ENCODE measurements around the gene PELO.

Gene PELO

GRCh38 chr5:52802974-52803336, 15.2 kb downstream of the PELO start:
- Histone ChIP-seq H3K27me3 (ENCODE audit: control insufficient read depth in 1 of 2, insufficient read depth in 2 of 2, low read length in 2 of 2) (no peaks in the 10 kb centered on the region), H3K27ac (ENCODE audit: low read depth, low read length) (peak overlapping the region; percentile 74), H3K36me3 (ENCODE audit: insufficient read depth, low read length) (no peaks in the 10 kb centered on the region), H3K9ac (ENCODE audit: low read length) (no peak overlapping the region), H3K4me1 (ENCODE audit: insufficient read depth, low read length) (peaks cover 47% of the 10 kb centered on the region), H3K9me3 (ENCODE audit: low read length) (no peaks in the 10 kb centered on the region), H3K4me3 (ENCODE audit: low read depth in 1 of 2, low read length in 2 of 2) (peak overlapping the region in 1 of 2 donors; percentile 80)

GRCh38 chr5:52804387-52804791, 16.7 kb downstream of the PELO start:
- Histone ChIP-seq H3K27ac (ENCODE audit: low read depth, low read length) (peak overlapping the region; percentile 33), H3K4me1 (ENCODE audit: insufficient read depth, low read length) (peaks cover 53% of the 10 kb centered on the region), H3K36me3 (ENCODE audit: insufficient read depth, low read length) (no peaks in the 10 kb centered on the region), H3K9me3 (ENCODE audit: low read length) (no peaks in the 10 kb centered on the region), H3K9ac (ENCODE audit: low read length) (no peak overlapping the region), H3K27me3 (ENCODE audit: control insufficient read depth in 1 of 2, insufficient read depth in 2 of 2, low read length in 2 of 2) (no peaks in the 10 kb centered on the region), H3K4me3 (ENCODE audit: low read depth in 1 of 2, low read length in 2 of 2) (peak overlapping the region; percentile 4 to 12)

GRCh38 chr5:52804981-52805380, 17.3 kb downstream of the PELO start:
- H3K27ac ChIP-seq (ENCODE audit: low read depth, low read length) = peak overlapping the region; percentile 16

GRCh38 chr5:52805615-52806014, 17.9 kb downstream of the PELO start:
- H3K9ac ChIP-seq (ENCODE audit: low read length) = no peak overlapping the region
- no peak overlapping the region for H3K4me3 ChIP-seq (ENCODE audit: low read depth in 1 of 2, low read length in 2 of 2)
- H3K4me1 ChIP-seq (ENCODE audit: insufficient read depth, low read length) = peaks cover 64% of the 10 kb centered on the region
- H3K9me3 ChIP-seq (ENCODE audit: low read length) = no peaks in the 10 kb centered on the region
- no peaks in the 10 kb centered on the region for H3K27me3 ChIP-seq (ENCODE audit: control insufficient read depth in 1 of 2, insufficient read depth in 2 of 2, low read length in 2 of 2)
- no peaks in the 10 kb centered on the region for H3K36me3 ChIP-seq (ENCODE audit: insufficient read depth, low read length)
- H3K27ac ChIP-seq (ENCODE audit: low read depth, low read length) = no peak overlapping the region

More at GRCh38 chr5:52804981-52805380, 17.3 kb downstream of the PELO start:
- H3K27me3 ChIP-seq (ENCODE audit: control insufficient read depth in 1 of 2, insufficient read depth in 2 of 2, low read length in 2 of 2) = no peaks in the 10 kb centered on the region
- H3K4me1 ChIP-seq (ENCODE audit: insufficient read depth, low read length) = peaks cover 59% of the 10 kb centered on the region
- no peak overlapping the region for H3K4me3 ChIP-seq (ENCODE audit: low read depth in 1 of 2, low read length in 2 of 2)
- no peak overlapping the region for H3K9ac ChIP-seq (ENCODE audit: low read length)
- no peaks in the 10 kb centered on the region for H3K36me3 ChIP-seq (ENCODE audit: insufficient read depth, low read length)
- no peaks in the 10 kb centered on the region for H3K9me3 ChIP-seq (ENCODE audit: low read length)

GRCh38 chr5:52807037-52807436, 19.3 kb downstream of the PELO start:
- no peak overlapping the region for H3K9ac ChIP-seq (ENCODE audit: low read length)
- H3K27me3 ChIP-seq (ENCODE audit: control insufficient read depth in 1 of 2, insufficient read depth in 2 of 2, low read length in 2 of 2) = no peaks in the 10 kb centered on the region
- H3K4me3 ChIP-seq (ENCODE audit: low read depth in 1 of 2, low read length in 2 of 2) = no peak overlapping the region
- H3K36me3 ChIP-seq (ENCODE audit: insufficient read depth, low read length) = no peaks in the 10 kb centered on the region
- peaks cover 68% of the 10 kb centered on the region for H3K4me1 ChIP-seq (ENCODE audit: insufficient read depth, low read length)
- H3K9me3 ChIP-seq (ENCODE audit: low read length) = no peaks in the 10 kb centered on the region
- peak overlapping the region; percentile 35 for H3K27ac ChIP-seq (ENCODE audit: low read depth, low read length)

- H3K4me3 ChIP-seq (ENCODE audit: low read depth in 1 of 2, low read length in 2 of 2) = no peak overlapping the region
- H3K27me3 ChIP-seq (ENCODE audit: control insufficient read depth in 1 of 2, insufficient read depth in 2 of 2, low read length in 2 of 2) = no peaks in the 10 kb centered on the region
- H3K36me3 ChIP-seq (ENCODE audit: insufficient read depth, low read length) = no peaks in the 10 kb centered on the region
- H3K4me1 ChIP-seq (ENCODE audit: insufficient read depth, low read length) = peaks cover 69% of the 10 kb centered on the region
- no peak overlapping the region for H3K9ac ChIP-seq (ENCODE audit: low read length)
- peak overlapping the region; percentile 65 for H3K27ac ChIP-seq (ENCODE audit: low read depth, low read length)
- H3K9me3 ChIP-seq (ENCODE audit: low read length) = no peaks in the 10 kb centered on the region
These were observed 20.0 kb downstream of the PELO start for GRCh38 chr5:52807723-52808122.

GRCh38 chr5:52808316-52808901, 20.7 kb downstream of the PELO start:
- H3K4me3 ChIP-seq (ENCODE audit: low read depth in 1 of 2, low read length in 2 of 2) = no peak overlapping the region

GRCh38 chr5:52809884-52810283, 22.2 kb downstream of the PELO start:
- Histone ChIP-seq H3K9ac (ENCODE audit: low read length) (no peak overlapping the region), H3K9me3 (ENCODE audit: low read length) (no peaks in the 10 kb centered on the region), H3K4me3 (ENCODE audit: low read depth in 1 of 2, low read length in 2 of 2) (no peak overlapping the region), H3K36me3 (ENCODE audit: insufficient read depth, low read length) (no peaks in the 10 kb centered on the region), H3K27me3 (ENCODE audit: control insufficient read depth in 1 of 2, insufficient read depth in 2 of 2, low read length in 2 of 2) (no peaks in the 10 kb centered on the region), H3K4me1 (ENCODE audit: insufficient read depth, low read length) (peaks cover 80% of the 10 kb centered on the region), H3K27ac (ENCODE audit: low read depth, low read length) (peak overlapping the region; percentile 12)

More at GRCh38 chr5:52808316-52808901, 20.7 kb downstream of the PELO start:
- H3K9me3 ChIP-seq (ENCODE audit: low read length) = no peaks in the 10 kb centered on the region
- no peak overlapping the region for H3K9ac ChIP-seq (ENCODE audit: low read length)
- H3K4me1 ChIP-seq (ENCODE audit: insufficient read depth, low read length) = peaks cover 76% of the 10 kb centered on the region
- H3K36me3 ChIP-seq (ENCODE audit: insufficient read depth, low read length) = no peaks in the 10 kb centered on the region
- H3K27me3 ChIP-seq (ENCODE audit: control insufficient read depth in 1 of 2, insufficient read depth in 2 of 2, low read length in 2 of 2) = no peaks in the 10 kb centered on the region
- H3K27ac ChIP-seq (ENCODE audit: low read depth, low read length) = peak overlapping the region; percentile 65

- no peak overlapping the region for H3K27ac ChIP-seq (ENCODE audit: low read depth, low read length)
- no peak overlapping the region for H3K4me3 ChIP-seq (ENCODE audit: low read depth in 1 of 2, low read length in 2 of 2)
- no peaks in the 10 kb centered on the region for H3K9me3 ChIP-seq (ENCODE audit: low read length)
- H3K36me3 ChIP-seq (ENCODE audit: insufficient read depth, low read length) = no peaks in the 10 kb centered on the region
- no peaks in the 10 kb centered on the region for H3K27me3 ChIP-seq (ENCODE audit: control insufficient read depth in 1 of 2, insufficient read depth in 2 of 2, low read length in 2 of 2)
- no peak overlapping the region for H3K9ac ChIP-seq (ENCODE audit: low read length)
- peaks cover 80% of the 10 kb centered on the region for H3K4me1 ChIP-seq (ENCODE audit: insufficient read depth, low read length)
These were observed 22.7 kb downstream of the PELO start for GRCh38 chr5:52810426-52810825.

- Histone ChIP-seq H3K9me3 (ENCODE audit: low read length) (no peaks in the 10 kb centered on the region), H3K4me3 (ENCODE audit: low read depth in 1 of 2, low read length in 2 of 2) (no peak overlapping the region), H3K9ac (ENCODE audit: low read length) (no peak overlapping the region), H3K36me3 (ENCODE audit: insufficient read depth, low read length) (no peaks in the 10 kb centered on the region), H3K27me3 (ENCODE audit: control insufficient read depth in 1 of 2, insufficient read depth in 2 of 2, low read length in 2 of 2) (no peaks in the 10 kb centered on the region), H3K4me1 (ENCODE audit: insufficient read depth, low read length) (peaks cover 80% of the 10 kb centered on the region), H3K27ac (ENCODE audit: low read depth, low read length) (no peak overlapping the region)
These were observed 23.5 kb downstream of the PELO start for GRCh38 chr5:52811067-52811749.

- Histone ChIP-seq H3K27ac (ENCODE audit: low read depth, low read length) (peak overlapping the region; percentile 25), H3K9ac (ENCODE audit: low read length) (no peak overlapping the region), H3K36me3 (ENCODE audit: insufficient read depth, low read length) (no peaks in the 10 kb centered on the region), H3K4me3 (ENCODE audit: low read depth in 1 of 2, low read length in 2 of 2) (no peak overlapping the region), H3K9me3 (ENCODE audit: low read length) (no peaks in the 10 kb centered on the region), H3K4me1 (ENCODE audit: insufficient read depth, low read length) (peaks cover 66% of the 10 kb centered on the region), H3K27me3 (ENCODE audit: control insufficient read depth in 1 of 2, insufficient read depth in 2 of 2, low read length in 2 of 2) (no peaks in the 10 kb centered on the region)
These were observed 26.8 kb downstream of the PELO start for GRCh38 chr5:52814352-52815148.
